Chondrocyte (in vitro differentiated cells): ENCODE data around the gene ADAP1. TPM values are rescaled to one million over a fixed set of nuclear protein-coding genes. Genes with fewer than 3 reads are reported as not detected.
"Not testable (repeated sequence)": the region's sequence is repeated elsewhere in the genome, so short reads cannot be mapped to it uniquely, and the experiment has no call there.

Experiments
- DNase-seq: peaks from one replicate; pipeline ENCODE4 v3.0.0; 2021; ENCODE audit warnings: mixed read lengths, low spot score
- H3K27ac Mint-ChIP-seq: one replicate; pipeline ENCODE4 v1.8.0; 2021; ENCODE audit warnings: mild to moderate bottlenecking, moderate library complexity, mixed read lengths; ENCODE audit not compliant: unreplicated experiment
- H3K27me3 Mint-ChIP-seq: 2 replicates; pipeline ENCODE4 v1.8.0; 2021; ENCODE audit warnings: low read depth, mixed read lengths
- H3K36me3 Mint-ChIP-seq: 2 replicates; pipeline ENCODE4 v1.8.0; 2021; ENCODE audit warnings: low read depth, mixed read lengths
- H3K4me1 Mint-ChIP-seq: 2 replicates; pipeline ENCODE4 v1.8.0; 2021; ENCODE audit warnings: low read depth, mild to moderate bottlenecking, mixed read lengths
- H3K4me3 Mint-ChIP-seq: one replicate; pipeline ENCODE4 v1.8.0; 2021; ENCODE audit warnings: mild to moderate bottlenecking, moderate library complexity, mixed read lengths; ENCODE audit not compliant: unreplicated experiment
- H3K9me3 Mint-ChIP-seq: 2 replicates; pipeline ENCODE4 v1.8.0; 2021; ENCODE audit warnings: low read depth, mixed read lengths
- CTCF ChIP-seq: fragments of 200-600 bp; sonication (generic); IDR thresholded peaks from 2 replicates; pipeline ENCODE4 v1.5.0; 2021; ENCODE audit warnings: antibody characterized with exemption, mild to moderate bottlenecking, moderate library complexity
- total RNA-seq: library from RNA; stranded (reverse); gene quantifications from 3 replicates; pipeline ENCODE4 v1.2.1, GENCODE V29; 2021

ADAP1 gene
- total RNA-seq, 1 donor from 2014 or later: 6.7 TPM

GRCh38 chr7:924541-925231 is 29.8 kb downstream of the ADAP1 start:
- Mint-ChIP-seq H3K4me1 (peaks cover 28% of the 10 kb centered on the region), H3K36me3 (no peaks in the 10 kb centered on the region), H3K27me3 (no peaks in the 10 kb centered on the region), H3K9me3 (no peaks in the 10 kb centered on the region), H3K27ac (no peak overlapping the region), H3K4me3 (no peak overlapping the region)
- peak; percentile 82 for DNase-seq
- TF ChIP-seq CTCF: no peak

GRCh38 chr7:924042-924441 is 30.4 kb downstream of the ADAP1 start:
- not testable (repeated sequence) for H3K36me3 Mint-ChIP-seq, H3K27me3 Mint-ChIP-seq, H3K9me3 Mint-ChIP-seq, H3K4me3 Mint-ChIP-seq, H3K27ac Mint-ChIP-seq
- DNase-seq: peak; percentile 90
- peaks cover 23% of the 10 kb centered on the region for H3K4me1 Mint-ChIP-seq

- Mint-ChIP-seq H3K36me3 (no peaks in the 10 kb centered on the region), H3K9me3 (no peaks in the 10 kb centered on the region), H3K4me3 (no peak overlapping the region), H3K27ac (no peak overlapping the region), H3K4me1 (peaks cover 17% of the 10 kb centered on the region), H3K27me3 (no peaks in the 10 kb centered on the region)
- TF ChIP-seq CTCF: no peak
- peak; percentile 87 for DNase-seq
Observed at GRCh38 chr7:923108-924041, 31.1 kb downstream of the ADAP1 start.

GRCh38 chr7:922334-923107 is 32.0 kb downstream of the ADAP1 start:
- H3K27me3 Mint-ChIP-seq: no peaks in the 10 kb centered on the region
- peaks cover 15% of the 10 kb centered on the region for H3K4me1 Mint-ChIP-seq
- TF ChIP-seq CTCF: no peak
- no peaks in the 10 kb centered on the region for H3K9me3 Mint-ChIP-seq
- H3K27ac Mint-ChIP-seq: no peak overlapping the region
- no peaks in the 10 kb centered on the region for H3K36me3 Mint-ChIP-seq
- peak; percentile 77 for DNase-seq
- H3K4me3 Mint-ChIP-seq: no peak overlapping the region

- H3K36me3 Mint-ChIP-seq: no peaks in the 10 kb centered on the region
- no peak overlapping the region for H3K27ac Mint-ChIP-seq
- peak; percentile 84 for DNase-seq
- H3K4me1 Mint-ChIP-seq: peaks cover 15% of the 10 kb centered on the region
- no peaks in the 10 kb centered on the region for H3K9me3 Mint-ChIP-seq
- H3K4me3 Mint-ChIP-seq: no peak overlapping the region
- no peak for TF ChIP-seq CTCF
- H3K27me3 Mint-ChIP-seq: no peaks in the 10 kb centered on the region
Observed at GRCh38 chr7:921581-922333, 32.7 kb downstream of the ADAP1 start.
